Activated CD8-positive, alpha-beta memory T cell treated with anti-CD3 and anti-CD28 coated beads, Interleukin-2, amount 50 U/mL, for 1 hour (primary cell): ENCODE results near the gene CWF19L2.
"Not testable (repeated sequence)": the region's sequence is repeated elsewhere in the genome, so short reads cannot be mapped to it uniquely, and the experiment has no call there.

Experiments
- DNase-seq: peaks from one replicate; pipeline ENCODE4 v3.0.0-alpha.2; 2020; ENCODE audit errors: extremely low read depth

The CWF19L2 gene

DNA sequence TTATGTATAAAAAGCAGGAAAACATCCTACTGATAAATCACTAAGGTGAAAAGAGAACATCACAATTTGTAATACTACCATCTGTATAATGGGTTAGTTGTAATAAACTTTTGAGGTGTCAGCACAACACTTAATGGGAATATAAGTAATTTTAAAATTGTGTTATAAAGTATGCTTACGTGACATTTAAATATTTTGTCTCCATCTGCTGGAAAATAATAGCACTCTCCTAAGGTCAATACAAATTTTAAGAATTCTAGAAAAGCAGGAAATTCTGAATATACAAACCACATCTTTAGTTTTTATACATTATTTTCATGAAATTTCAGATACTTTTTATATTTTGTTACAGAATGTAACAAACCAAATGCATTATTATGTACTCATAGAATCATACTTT, 19.5 kb downstream of the CWF19L2 start:
- DNase-seq: no peak

DNA sequence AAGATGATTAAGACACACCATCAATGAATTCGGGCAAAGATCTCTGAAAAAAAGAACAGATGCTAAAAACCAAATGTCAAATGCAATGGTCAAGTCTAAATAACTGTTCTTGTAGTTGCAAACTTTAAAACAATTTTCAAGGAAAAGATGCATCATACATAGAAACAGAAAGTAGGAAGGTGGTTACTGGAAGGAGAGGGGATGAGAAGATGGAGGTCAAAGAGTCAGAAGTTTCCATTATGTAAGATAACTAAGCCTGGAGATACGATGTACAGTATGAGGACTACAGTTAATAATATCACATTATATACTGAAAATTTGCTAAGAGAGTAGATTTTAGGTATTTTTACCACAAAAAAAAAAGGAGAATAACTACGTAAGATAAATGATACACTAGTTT, 27.1 kb downstream of the CWF19L2 start:
- DNase-seq: no peak

DNA sequence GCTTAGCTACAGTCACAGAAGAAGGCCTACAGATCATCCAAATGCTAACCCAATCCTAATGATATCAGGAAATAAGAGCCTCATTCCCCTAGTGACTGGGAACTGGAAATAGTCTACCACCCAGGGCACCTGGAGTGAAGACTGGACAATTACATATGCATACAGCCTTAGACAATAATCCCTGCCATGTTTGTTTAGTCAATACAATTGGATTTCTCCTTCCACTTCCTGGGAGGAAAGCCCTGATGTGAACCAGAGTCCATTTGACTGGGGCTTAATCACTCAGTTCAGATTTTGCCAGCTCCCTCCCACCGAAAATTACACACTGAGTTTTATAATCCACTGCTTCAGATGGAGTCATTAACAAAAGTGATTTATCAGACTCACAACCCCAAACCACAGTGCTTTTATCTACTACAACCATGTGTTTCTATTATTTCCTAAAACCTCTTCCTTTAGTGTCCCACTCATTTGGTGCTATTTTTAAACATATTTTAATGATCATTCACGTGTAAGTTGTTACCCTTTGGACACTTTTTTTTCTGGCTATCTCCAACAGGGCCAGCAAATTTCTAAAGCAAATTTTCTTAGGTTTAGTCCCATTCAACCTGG, 29.9 kb downstream of the CWF19L2 start:
- no peak for DNase-seq

DNA sequence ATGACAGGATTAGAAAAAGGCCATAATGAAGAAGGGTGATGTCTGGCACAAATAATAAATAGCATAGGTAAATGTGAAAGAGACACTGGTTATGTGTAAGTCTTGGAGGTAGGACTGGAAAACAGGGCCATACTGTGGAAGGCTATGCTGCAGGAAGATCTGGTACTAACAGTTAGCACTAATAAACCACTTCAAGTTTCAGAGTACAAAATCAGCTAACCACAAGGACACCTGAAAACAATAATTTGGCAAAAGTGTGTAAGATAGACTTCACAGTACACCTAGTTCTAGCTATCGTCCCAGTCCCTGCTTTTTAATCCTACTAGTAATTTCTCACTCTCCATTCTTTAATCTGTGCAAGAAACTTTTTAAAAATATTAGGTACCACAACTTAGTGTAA, 44.3 kb downstream of the CWF19L2 start:
- no peak for DNase-seq

GRCh38 chr11:107408762-107409211, 48.8 kb downstream of the CWF19L2 start:
- no peak for DNase-seq

- no peak for DNase-seq
These were observed 52.4 kb downstream of the CWF19L2 start for GRCh38 chr11:107405260-107405659.

DNA sequence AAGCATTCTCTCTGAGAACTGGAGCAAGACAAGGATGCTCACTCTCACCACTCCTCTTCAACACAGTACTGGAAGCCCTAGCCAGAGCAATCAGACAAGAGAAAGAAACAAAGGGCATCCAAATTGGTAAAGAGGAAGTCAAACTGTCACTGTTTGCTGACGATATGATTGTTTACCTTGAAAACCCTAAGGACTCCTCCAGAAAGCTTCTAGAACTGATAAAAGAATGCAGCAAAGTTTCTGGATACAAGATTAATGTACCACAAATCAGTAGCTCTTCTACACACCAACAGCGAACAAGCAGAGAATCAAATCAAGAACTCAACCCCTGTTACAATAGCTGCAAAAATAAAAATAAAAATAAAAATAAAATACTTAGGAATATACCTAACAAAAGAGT, 56.5 kb downstream of the CWF19L2 start:
- not testable (repeated sequence) for DNase-seq

DNA sequence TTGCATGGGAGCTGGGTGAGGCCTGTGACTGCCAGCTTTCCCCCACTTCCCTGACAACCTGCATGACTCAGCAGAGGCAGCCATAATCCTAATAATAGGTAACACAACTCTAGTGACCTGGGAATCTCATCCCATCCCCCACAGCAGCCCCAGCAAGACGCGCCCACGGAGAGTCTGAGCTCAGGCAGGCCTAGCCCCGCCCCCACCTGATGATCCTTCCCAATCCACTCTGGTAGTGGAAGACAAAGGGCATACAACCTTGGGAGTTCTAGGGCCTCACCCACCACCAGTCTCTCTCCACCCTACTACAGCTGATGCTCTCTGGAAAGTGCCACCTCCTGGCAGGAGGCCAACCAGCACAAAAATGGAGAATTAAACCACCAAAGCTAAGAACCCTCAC, 60.3 kb downstream of the CWF19L2 start:
- DNase-seq: no peak

DNA sequence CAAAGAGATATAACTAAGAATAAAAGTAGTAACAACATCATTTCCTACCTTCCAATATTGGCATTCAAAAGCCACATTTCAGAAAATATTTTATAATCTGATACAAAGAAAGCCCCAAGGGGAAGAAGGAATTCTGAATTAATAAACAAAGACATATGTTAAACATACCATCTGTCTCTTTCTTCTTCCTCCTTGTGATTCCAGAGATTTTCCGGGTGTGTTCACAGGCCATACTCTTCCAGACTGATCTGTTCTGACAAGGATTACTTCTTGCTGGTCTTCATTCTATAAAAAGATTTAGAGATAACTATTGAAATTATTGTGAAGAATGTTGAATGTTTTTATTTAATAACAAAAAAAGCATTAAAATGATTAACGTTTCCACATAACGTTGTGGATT, 65.0 kb downstream of the CWF19L2 start:
- no peak for DNase-seq

- not testable (repeated sequence) for DNase-seq
These were observed 66.9 kb downstream of the CWF19L2 start for GRCh38 chr11:107390701-107391100.

GRCh38 chr11:107387666-107388065, 70.0 kb downstream of the CWF19L2 start:
- DNase-seq: no peak

GRCh38 chr11:107385361-107385981, 72.2 kb downstream of the CWF19L2 start:
- DNase-seq: no peak

DNA sequence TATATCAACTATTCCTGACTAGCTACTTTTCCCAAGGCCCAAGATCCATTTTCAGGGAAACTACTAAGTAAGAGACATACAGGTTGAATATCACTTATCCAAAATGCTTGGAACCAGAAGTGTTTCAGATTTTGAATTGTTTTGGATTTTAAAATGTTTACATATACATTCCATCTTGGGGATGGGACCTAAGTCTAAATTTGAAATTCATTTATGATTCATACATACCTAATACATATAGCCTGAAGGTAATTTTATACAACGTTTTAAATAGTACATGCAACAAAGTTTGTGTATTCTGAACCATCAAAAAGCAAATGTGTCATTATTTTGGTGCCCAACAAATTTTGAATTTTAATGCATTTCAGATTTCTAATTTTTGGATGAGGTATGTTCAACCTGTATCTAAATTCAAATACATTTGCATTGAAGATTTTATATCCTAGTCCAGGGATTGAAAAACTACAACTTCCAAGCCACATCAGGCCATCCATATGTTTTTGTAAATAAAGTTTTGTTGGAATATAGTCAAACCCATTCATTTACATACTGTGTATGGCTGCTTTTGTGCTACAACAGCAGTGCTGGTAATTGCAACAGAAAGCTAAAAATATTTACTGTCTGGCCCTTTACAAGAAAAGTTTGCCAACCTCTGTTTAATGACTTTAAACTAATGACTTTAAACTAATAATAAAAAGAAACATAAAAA, 73.3 kb downstream of the CWF19L2 start:
- DNase-seq: no peak

DNA sequence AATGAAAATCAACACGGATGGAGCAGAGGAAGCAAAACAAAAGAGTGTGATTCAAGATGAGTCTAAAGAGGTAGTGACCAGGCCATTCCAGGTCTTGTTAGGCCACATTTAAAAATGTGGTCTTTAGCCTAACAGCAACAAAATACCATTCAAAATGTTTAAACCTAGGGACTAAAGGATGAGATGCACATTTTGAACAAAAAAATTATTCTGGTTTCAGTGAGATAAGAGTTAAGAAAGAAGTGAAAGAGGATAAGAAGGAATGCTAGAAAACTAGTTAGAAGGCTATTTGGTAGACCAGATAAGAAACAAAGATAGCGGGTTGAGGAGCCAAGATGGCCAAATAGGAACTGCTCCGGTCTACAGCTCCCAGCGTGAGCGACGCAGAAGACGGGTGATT, 85.2 kb downstream of the CWF19L2 start:
- no peak for DNase-seq

DNA sequence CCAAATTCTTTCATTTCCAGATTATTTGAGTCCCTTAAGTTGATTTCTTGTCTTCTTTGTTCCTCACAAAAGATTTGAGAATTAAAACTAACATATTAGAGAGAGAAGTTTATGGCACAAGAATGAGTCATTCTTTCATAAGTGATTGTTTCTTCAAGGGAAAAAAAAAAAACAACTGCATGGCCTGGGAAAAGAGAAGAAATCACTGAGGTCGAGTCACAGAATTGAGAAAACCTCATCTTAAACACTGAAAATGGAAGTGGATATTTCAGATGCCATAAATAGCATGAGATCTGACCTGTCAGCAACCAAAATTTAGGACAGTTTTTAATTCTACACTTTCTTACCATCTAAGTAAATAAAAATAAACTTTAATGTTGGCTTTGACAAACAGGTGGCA, 87.2 kb downstream of the CWF19L2 start:
- no peak for DNase-seq

DNA sequence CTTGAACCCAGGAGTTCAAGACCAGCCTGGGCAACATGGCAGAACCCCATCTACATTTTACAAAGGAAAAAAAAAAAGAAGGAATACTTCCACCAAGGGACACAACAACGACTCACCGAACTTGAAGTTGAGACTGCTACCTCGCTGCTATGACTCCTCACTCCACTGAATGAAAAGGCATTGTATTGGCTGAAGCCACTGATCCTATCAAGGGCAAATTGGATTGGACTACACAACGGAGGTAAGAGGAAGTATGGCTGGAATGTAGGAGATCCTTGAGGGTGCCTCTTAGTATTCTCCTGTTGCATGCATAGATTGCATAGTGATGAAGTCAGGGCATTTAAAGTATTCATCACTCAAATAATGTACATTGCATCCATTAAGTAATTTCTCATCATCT, 97.9 kb downstream of the CWF19L2 start:
- DNase-seq: no peak

DNA sequence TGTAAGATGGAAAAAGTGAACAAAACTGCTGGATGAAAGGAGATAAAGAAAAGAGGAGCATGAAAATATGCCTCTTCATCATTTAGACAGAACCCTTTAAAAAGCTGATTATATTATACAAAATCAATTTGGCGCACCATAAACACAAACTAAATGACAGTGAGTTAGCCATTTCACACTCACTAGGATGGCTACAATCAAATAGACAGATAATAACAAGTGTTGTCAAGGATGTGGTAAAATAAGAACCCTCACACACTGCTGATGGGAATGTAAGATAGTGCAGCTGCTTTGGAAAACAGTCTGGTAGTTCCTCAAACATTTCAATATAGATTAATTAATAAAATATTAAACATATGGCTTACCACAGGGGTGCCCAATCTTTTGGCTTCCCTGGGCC, 99.7 kb downstream of the CWF19L2 start:
- no peak for DNase-seq

- no peak for DNase-seq
These were observed 102.8 kb downstream of the CWF19L2 start for GRCh38 chr11:107354780-107355179.

DNA sequence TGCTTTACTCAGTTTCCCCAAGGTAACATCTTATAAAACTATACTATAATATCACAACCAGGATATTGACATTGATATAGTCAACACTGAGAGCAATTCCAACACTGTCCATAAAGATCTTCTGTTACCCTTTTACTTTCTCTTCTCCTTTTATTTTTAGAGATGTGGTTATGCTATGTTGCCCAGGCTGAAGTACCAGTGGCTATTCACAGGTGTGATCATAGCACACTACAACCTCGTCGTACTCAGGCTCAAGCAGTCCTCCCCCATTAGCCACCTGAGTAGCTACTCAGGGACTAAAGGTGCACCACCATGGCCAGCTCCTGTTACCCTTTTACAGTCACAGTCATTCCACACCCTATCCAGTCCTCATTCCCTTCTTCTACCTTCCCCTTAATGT, 119.7 kb downstream of the CWF19L2 start:
- DNase-seq: no peak

DNA sequence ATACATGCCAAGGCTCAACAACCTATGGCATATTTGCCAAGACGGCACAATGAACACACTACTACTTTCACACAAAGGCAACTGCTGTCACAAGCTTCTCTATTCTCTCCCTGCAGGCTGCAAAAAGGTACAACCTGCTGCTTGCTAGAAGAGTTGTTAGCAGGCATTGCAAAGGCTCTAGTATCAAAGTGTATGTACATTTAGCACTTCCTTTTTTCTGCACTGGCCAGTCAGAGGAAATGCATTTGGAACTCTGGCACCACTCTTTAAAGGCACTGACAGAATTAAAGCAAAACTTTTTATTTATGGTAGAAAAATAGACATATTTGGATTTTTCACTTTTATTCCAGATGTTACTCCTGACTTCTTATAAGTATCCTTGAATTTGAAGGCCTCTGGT, 125.9 kb downstream of the CWF19L2 start:
- DNase-seq: no peak

- no peak for DNase-seq
These were observed 128.5 kb downstream of the CWF19L2 start for GRCh38 chr11:107329164-107329563.

DNA sequence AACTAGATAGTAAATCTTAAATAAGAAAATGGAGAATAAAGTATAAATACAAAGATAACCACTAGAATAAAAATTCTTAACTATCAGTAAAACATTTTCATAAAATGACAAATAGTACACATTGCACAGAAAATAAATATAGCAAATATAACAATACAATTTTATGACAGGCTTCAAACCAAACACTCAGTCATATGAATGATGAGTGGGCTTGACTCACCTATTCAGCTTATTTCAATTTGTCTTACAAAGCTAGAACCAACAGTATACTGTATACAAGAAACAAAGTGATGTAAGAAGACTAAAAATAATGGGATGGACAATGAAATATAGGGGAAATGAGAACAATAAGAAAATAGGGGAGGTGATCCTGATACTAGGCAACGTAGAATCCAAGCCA, 141.2 kb downstream of the CWF19L2 start:
- no peak for DNase-seq

DNA sequence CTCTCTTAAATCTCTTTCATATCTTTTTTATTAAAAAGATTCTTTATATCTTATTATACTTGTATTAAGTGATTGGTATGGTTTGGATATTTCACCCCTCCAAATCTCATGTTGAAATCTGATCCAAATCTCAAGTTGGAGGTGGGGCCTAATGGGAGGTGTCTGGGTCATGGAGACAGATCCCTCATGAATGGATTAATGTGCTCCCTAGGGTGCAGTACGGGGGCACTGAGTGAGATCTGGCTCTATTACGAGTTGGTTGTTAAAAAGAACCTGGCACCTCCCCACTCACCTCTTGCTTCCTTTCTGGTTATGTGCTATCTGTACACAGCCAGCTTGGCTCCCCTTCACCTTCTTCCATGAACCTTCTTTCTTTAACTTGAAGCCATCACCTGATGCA, 149.6 kb downstream of the CWF19L2 start:
- DNase-seq: no peak
